GM20431 (cell line): ENCODE results near the gene CDC42BPG.

ENCODE experiments used
- in situ Hi-C: fragments of 300-500 bp; cut with MseI, MboI; formaldehyde crosslinking; loops from one replicate; pipeline ENCODE4 v1.15.0; 2020; ENCODE audit warnings: low sequenced_read_pairs; ENCODE audit not compliant: unreplicated experiment

The CDC42BPG gene

GRCh38 chr11:64879244-64879900 lies 34.9 kb upstream of the CDC42BPG start:
- in situ Hi-C loops, result no loop called here

GRCh38 chr11:64878494-64879243 lies 34.2 kb upstream of the CDC42BPG start, which contains the start of gene EHD1:
Gene EHD1 (minus strand): TSS chr11:64878621. CDS start chr11:64878464, 157 bp downstream.
- in situ Hi-C loops, result no loop called here

- in situ Hi-C loops, result no loop called here
Measured at GRCh38 chr11:64878223-64878493, 33.7 kb upstream of the CDC42BPG start.

DNA sequence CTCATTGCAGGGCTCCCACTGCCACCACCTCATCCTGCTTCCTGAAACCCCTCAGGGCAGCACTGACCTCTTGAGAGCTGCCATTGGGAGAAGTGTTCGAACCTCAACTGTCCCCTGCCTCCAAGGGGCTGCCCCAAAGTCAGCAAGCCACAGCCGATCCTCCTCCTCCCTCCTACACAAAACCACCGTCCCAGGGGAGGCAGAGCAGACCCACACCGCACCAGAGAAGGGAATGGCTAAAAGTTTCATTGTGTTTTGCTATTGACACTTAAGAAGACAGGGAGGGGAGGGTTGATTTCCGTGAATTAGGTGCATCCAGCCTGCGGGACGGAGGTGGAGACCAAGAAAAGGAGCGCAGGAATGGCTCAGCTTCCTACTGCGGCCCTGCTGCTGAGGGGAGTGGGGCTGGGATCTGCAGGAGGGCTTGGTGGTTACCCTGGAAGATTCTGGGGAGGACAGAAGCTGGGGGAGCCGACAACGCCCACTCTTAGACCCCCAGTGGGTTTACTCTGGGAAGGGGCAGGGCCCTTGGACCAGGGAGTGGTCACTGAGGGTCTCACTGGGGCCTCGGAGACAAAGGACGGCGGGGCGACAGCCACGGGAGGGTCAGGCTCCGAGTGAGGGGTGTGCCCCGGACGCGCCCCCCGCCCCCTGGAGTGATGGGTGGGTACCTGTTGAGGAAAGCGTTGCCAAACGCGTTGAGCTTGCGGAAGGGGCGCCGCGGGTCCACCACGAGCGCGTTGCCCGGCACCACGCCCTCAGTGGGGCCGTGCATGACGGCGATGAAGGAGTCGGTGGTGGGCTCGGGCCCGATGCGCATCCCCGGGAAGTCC lies 33.2 kb upstream of the CDC42BPG start:
- in situ Hi-C loops, result no loop called here

GRCh38 chr11:64876835-64877341 lies 32.4 kb upstream of the CDC42BPG start:
- in situ Hi-C loops, result no loop called here

DNA sequence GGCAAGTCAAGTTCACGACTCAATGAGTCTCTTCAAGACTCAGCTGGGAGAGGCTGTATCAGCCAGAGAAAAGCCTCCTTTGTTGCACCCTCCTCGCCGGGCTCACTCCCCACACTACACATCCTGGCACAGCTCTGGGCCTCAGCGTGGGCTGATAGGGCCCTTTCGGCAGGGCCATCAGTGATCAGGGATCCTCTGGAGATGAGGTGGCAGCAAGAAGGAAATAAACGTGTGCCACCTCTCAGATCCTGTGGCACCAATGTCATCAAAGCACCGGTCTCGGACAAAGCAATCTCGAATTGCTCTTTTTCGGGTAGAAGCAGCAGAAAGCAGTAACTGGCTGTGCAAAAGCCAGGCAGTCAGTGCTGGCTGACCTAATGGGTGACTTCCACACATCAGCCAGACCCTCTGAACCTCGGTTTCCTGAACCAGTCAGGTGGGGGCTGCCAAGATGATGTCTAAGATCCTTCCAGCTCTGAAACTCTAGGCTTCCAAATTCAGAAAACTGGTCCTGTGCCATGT lies 31.8 kb upstream of the CDC42BPG start:
- in situ Hi-C loops, result no loop called here

- in situ Hi-C loops, result no loop called here
Measured at GRCh38 chr11:64875369-64876228, 31.1 kb upstream of the CDC42BPG start.

DNA sequence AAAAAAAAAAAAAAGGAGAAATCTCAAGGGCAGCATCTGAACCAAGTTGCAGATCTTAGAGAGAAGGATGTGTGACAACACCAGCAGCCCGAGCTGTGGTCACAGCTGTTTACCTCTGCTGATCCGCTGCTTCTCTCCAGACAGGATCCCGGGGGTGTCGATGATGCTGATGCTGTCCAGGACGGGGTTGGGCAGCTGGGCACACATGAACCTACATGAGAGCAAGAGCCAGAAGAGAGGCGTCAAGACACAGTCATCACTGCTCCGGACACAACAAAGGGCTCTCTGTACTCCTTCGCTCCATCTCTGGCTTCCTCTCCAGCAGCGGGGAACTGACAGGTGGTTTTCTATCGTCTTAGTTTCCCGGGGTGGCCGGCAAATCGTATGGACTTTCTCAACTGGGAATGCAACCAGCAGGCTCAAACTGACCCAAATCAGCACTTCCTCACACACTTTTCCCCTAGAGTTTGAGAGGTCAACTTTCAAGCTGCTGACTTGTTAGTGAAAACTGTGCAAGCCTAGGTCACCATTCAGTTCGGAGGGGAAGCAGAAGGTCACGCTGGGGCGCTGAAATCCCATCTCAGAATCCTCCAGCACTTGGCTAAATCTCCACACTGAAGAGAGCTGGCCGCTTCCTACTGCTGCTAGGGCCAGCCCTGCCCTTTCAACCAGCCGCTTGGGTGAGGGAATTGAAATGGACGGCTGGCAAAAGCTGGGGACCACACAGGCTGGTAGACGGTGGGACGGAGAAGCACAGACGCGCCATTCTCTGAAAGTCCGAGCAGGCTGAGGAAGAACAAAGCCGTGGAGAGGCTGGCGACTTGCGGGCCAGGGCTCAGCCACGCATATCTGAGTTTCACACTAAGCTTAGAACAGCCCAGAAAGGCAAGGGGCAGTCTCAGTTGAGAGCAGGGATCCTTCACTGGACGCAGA lies 30.1 kb upstream of the CDC42BPG start:
- in situ Hi-C loops, result no loop called here

GRCh38 chr11:64872790-64873488 lies 28.5 kb upstream of the CDC42BPG start:
- in situ Hi-C loops, result no loop called here

DNA sequence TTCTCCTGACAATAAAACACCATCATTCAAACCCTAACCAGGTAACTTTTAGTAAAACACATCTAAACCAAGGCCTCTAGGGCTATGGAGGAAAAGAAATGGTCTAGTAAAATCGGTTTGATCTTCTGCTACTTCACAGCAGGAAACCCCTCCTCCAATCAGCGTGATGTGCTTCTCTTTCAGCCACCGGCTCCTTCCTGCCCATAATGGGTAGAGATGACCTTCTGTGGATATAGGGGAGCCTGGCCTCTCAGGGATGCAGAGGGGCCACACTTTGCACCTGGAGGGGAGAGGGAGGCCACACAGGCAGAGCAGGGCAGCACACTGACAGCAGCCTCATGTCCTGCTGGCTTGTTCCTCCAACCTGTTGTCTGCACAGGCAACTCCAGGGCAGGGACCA lies 27.0 kb upstream of the CDC42BPG start:
- in situ Hi-C loops, result no loop called here

GRCh38 chr11:64870893-64871466 lies 26.5 kb upstream of the CDC42BPG start:
- in situ Hi-C loops, result no loop called here

DNA sequence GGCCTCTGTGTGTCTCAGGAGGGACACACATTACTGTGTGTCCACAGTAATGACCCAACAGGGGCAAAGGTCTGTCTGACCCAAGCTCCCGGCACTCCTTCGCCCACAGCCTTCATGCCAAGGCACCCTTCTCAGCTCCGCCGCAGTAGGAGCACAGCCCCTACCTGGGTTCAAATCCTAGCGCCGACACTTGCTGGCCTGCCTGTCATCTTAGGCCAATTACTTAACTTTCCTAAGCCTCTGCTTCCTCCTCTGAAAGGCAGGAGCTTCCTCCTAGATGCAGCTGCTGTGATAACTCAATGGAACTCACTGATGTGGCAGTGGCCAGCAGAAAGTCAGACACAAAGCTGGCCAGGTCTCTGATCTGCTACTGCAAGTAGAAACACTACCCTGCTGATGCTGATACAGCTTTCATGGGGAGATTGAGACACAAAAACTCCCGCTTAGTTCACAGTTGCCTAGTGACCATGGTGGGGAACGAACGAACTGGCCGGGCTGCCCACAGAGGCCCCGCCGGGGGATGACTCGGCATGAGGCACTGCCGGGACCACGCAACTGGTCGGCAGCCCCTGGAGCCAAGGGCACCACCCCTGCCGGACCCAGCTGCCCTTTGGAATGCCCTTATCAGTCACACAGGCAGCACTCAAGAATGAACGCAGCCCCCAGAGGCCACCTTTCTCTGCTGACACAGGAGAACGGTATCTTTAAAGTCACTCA lies 25.9 kb upstream of the CDC42BPG start:
- in situ Hi-C loops, result no loop called here

GRCh38 chr11:64869571-64870175 lies 25.2 kb upstream of the CDC42BPG start:
- in situ Hi-C loops, result no loop called here

DNA sequence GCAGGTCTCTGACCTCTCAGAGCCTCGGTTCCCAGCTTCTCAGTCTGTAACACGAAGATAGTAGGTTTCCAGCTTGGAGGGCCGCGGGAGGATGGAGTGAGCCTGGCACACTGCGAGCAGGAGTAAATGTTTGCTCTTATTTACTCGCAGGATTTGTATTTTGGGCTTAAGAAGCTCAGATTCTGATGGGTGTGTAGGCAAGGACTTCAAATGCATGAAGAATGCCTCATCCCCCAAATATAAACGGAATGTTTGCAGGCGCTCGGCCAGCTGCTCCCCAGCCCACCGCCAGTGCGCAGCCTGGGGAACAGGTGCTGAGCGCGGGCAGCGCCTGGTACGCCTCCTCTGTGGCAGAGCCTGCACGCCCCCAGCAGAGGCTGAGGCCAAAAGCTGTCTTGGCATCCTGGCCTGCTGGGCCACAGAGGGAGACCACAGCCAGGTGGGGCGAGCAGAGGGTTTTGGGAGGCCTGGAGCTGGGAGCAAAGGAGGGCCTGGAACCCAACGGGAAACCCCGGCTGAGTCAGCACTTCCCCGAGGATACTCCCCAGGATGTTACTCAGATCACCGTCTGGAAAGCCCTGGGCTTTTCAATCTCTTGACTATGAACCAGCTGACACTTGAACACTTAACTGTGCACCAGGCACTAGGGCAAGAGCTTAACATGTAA lies 24.6 kb upstream of the CDC42BPG start:
- in situ Hi-C loops, result no loop called here

- in situ Hi-C loops, result no loop called here
Measured at GRCh38 chr11:64867748-64868462, 23.5 kb upstream of the CDC42BPG start.

DNA sequence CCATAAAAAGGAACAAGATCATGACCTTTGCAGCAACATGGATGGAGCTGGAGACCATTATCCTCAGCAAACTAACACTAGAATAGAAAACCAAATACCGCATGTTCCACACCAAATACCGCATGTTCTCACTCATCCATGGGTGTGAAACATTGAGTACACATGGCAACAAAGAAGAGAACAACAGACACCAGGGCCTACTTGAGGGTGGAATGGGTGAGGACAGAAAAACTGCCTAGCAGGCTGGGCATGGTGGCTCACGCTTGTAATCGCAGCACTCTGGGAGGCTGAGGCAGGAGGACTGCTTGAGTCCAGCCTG lies 21.7 kb upstream of the CDC42BPG start:
- in situ Hi-C loops, result no loop called here
